IMR-90 (cell line): Measurements from ENCODE around the gene SPAG4. TPM values are rescaled to one million over a fixed set of nuclear protein-coding genes. Genes with fewer than 3 reads are reported as not detected.

ENCODE experiments used
- ATAC-seq: fragments of 200-7000 bp; cut with Tn5 transposase; 2 replicates; pipeline ENCODE4 v1.9.1; 2020; ENCODE audit warnings: low read depth, mild to moderate bottlenecking, moderate library complexity
- BruUV-seq: library from RNA; stranded (reverse); fragments of 400-500 nt; replicated peaks from 2 replicates; lab custom pipeline; 2021; lab: Mats Ljungman, UMichigan
- CTCF ChIA-PET: fragments of 300-600 bp; formaldehyde crosslinking; extraction: SDS; loops from one replicate; lab custom pipeline; 2021; ENCODE audit warnings: antibody characterized with exemption; lab: Yijun Ruan, JAX
- POLR2A ChIA-PET: fragments of 300-600 bp; sonication (Branson Sonifier 250); formaldehyde crosslinking; loops from one replicate; lab custom pipeline; 2022; ENCODE audit warnings: antibody characterized with exemption; ENCODE audit not compliant: unreplicated experiment; lab: Charles Lee
- DNase-seq: peaks from one replicate; pipeline ENCODE4 v3.0.0; 2013
- H2AFZ ChIP-seq: replicated peaks from 2 replicates; pipeline ENCODE3; 2013; ENCODE audit warnings: low read length, mild to moderate bottlenecking; ENCODE audit not compliant: poor library complexity
- H2AK5ac ChIP-seq: 2 replicates; pipeline ENCODE4 v1.6.1; 2013; ENCODE audit warnings: low read depth, low read length, inconsistent platforms
- H2AK9ac ChIP-seq: replicated peaks from 2 replicates; pipeline ENCODE3; 2013; ENCODE audit warnings: mild to moderate bottlenecking, low read depth, low read length, moderate library complexity; ENCODE audit not compliant: poor library complexity
- H2BK120ac ChIP-seq: 2 replicates; pipeline ENCODE4 v1.6.1; 2013; ENCODE audit warnings: low read depth, low read length, inconsistent platforms
- H2BK15ac ChIP-seq: 3 replicates; pipeline ENCODE4 v1.6.1; 2013; ENCODE audit warnings: low read depth, low read length, inconsistent platforms
- H2BK20ac ChIP-seq: 2 replicates; pipeline ENCODE4 v1.6.1; 2013; ENCODE audit warnings: low read depth, mild to moderate bottlenecking, inconsistent platforms, low read length, moderate library complexity
- H2BK5ac ChIP-seq: 2 replicates; pipeline ENCODE4 v1.6.1; 2013; ENCODE audit warnings: mild to moderate bottlenecking, low read depth, low read length, inconsistent platforms; ENCODE audit not compliant: poor library complexity, severe bottlenecking
- H3K14ac ChIP-seq: replicated peaks from 2 replicates; pipeline ENCODE4 v1.6.1; 2013; ENCODE audit warnings: low read depth, low read length, inconsistent platforms
- H3K18ac ChIP-seq: 2 replicates; pipeline ENCODE4 v1.6.1; 2013; ENCODE audit warnings: low read depth, low read length, control low read depth
- H3K23ac ChIP-seq: 2 replicates; pipeline ENCODE4 v1.6.1; 2013; ENCODE audit warnings: low read depth, low read length, inconsistent platforms
- H3K27ac ChIP-seq: 2 replicates; pipeline ENCODE4 v1.5.1; 2013; ENCODE audit warnings: mild to moderate bottlenecking, control low read depth, low read length; ENCODE audit not compliant: insufficient read depth
- H3K27me3 ChIP-seq: 2 replicates; pipeline ENCODE4 v1.6.1; 2013; ENCODE audit warnings: low read length; ENCODE audit not compliant: control insufficient read depth, insufficient read depth
- H3K36me3 ChIP-seq: 2 replicates; pipeline ENCODE4 v1.6.1; 2013; ENCODE audit warnings: low read length, mixed read lengths; ENCODE audit not compliant: control insufficient read depth, insufficient read depth
- H3K4ac ChIP-seq: 2 replicates; pipeline ENCODE4 v1.6.1; 2013; ENCODE audit warnings: low read depth, low read length, inconsistent platforms
- H3K4me1 ChIP-seq: 2 replicates; pipeline ENCODE4 v1.6.1; 2013; ENCODE audit warnings: low read length, mixed read lengths; ENCODE audit not compliant: control insufficient read depth, insufficient read depth
- H3K4me2 ChIP-seq: 2 replicates; pipeline ENCODE4 v1.6.1; 2013; ENCODE audit warnings: low read depth, mild to moderate bottlenecking, control low read depth, low read length, moderate library complexity
- H3K4me3 ChIP-seq: 2 replicates; pipeline ENCODE4 v1.5.1; 2013; ENCODE audit warnings: low read depth, mild to moderate bottlenecking, control low read depth, low read length, moderate library complexity; ENCODE audit not compliant: insufficient read depth
- H3K56ac ChIP-seq: 2 replicates; pipeline ENCODE4 v1.6.1; 2013; ENCODE audit warnings: low read length, inconsistent platforms; ENCODE audit not compliant: insufficient read depth; ENCODE audit errors: extremely low read depth
- H3K79me1 ChIP-seq, 2 experiments: 2 replicates each; pipeline ENCODE4 v1.6.1; 2013; ENCODE audit warnings: low read length in 2 of 2, inconsistent platforms in 1 of 2, low read depth in 1 of 2
- H3K9ac ChIP-seq: 2 replicates; pipeline ENCODE4 v1.6.1; 2013; ENCODE audit warnings: low read depth, low read length, control low read depth
- H3K9me1 ChIP-seq: 2 replicates; pipeline ENCODE4 v1.6.1; 2013; ENCODE audit warnings: low read length, inconsistent platforms; ENCODE audit not compliant: insufficient read depth
- H3K9me3 ChIP-seq: 2 replicates; pipeline ENCODE4 v1.6.1; 2013; ENCODE audit warnings: low read length; ENCODE audit not compliant: control insufficient read depth, insufficient read depth
- H4K20me1 ChIP-seq: 2 replicates; pipeline ENCODE4 v1.6.1; 2013; ENCODE audit warnings: low read length, inconsistent platforms; ENCODE audit not compliant: insufficient read depth
- H4K5ac ChIP-seq: 2 replicates; pipeline ENCODE4 v1.6.1; 2013; ENCODE audit warnings: mild to moderate bottlenecking, low read depth, low read length, control low read depth
- H4K8ac ChIP-seq, 2 experiments: 2 replicates each; pipeline ENCODE4 v1.6.1; 2013; ENCODE audit warnings: low read depth in 2 of 2, low read length in 2 of 2, control low read depth in 1 of 2, inconsistent platforms in 1 of 2
- H4K91ac ChIP-seq: 2 replicates; pipeline ENCODE4 v1.6.1; 2013; ENCODE audit warnings: low read depth, low read length, inconsistent platforms; ENCODE audit not compliant: insufficient read depth
- CHD1 ChIP-seq: IDR thresholded peaks from 2 replicates; pipeline ENCODE4 v1.6.1; 2012; ENCODE audit warnings: low read depth, low read length, improper control_type of control experiment
- FOS ChIP-seq: fragments of 150-350 bp; IDR thresholded peaks from 2 replicates; pipeline ENCODE4 v1.6.1; 2016; ENCODE audit warnings: low read depth, low read length
- MXI1 ChIP-seq: IDR thresholded peaks from 2 replicates; pipeline ENCODE4 v1.6.1; 2012; ENCODE audit warnings: low read depth, mild to moderate bottlenecking, low read length, moderate library complexity, borderline replicate concordance
- NFE2L2 ChIP-seq: fragments of 150-350 bp; IDR thresholded peaks from 2 replicates; pipeline ENCODE4 v1.6.1; 2016; ENCODE audit warnings: low read depth, mild to moderate bottlenecking, low read length
- POLR2A ChIP-seq: IDR thresholded peaks from 2 replicates; pipeline ENCODE4 v1.6.1; 2012; ENCODE audit warnings: mild to moderate bottlenecking, low read depth, low read length
- RCOR1 ChIP-seq: IDR thresholded peaks from 2 replicates; pipeline ENCODE4 v1.6.1; 2012; ENCODE audit warnings: mild to moderate bottlenecking, low read length, improper control_type of control experiment; ENCODE audit not compliant: insufficient replicate concordance
- RFX5 ChIP-seq: IDR thresholded peaks from 2 replicates; pipeline ENCODE4 v1.8.0; 2012; ENCODE audit warnings: low read depth, mild to moderate bottlenecking, low read length, moderate library complexity
- SMC3 ChIP-seq: fragments of 150-350 bp; IDR thresholded peaks from 2 replicates; pipeline ENCODE4 v1.6.1; 2016; ENCODE audit warnings: low read depth, mild to moderate bottlenecking, antibody characterized with exemption, low read length, moderate library complexity
- WGBS, 2 experiments: methylation state at CpG; one replicate each; pipeline versions ENCODE4 v1.1.5 to v1.1.7; 2013; ENCODE audit warnings: missing lambda C conversion rate in 2 of 2; ENCODE audit not compliant: insufficient read length in 1 of 2; ENCODE audit errors: extremely low coverage in 2 of 2; 5-methylcytosine and 5-hydroxymethylcytosine counted together
- dilution Hi-C: fragments of 300-500 bp; cut with HindIII; formaldehyde crosslinking; loops from one replicate; pipeline ENCODE4 v1.14.3; 2018; ENCODE audit warnings: low sequenced_read_pairs; ENCODE audit not compliant: unreplicated experiment
- in situ Hi-C: fragments of 300-500 bp; cut with MboI; formaldehyde crosslinking; loops from 3 replicates; pipeline ENCODE4 v1.14.3; 2019; ENCODE audit warnings: low sequenced_read_pairs, inconsistent platforms, mixed read lengths
- intact Hi-C: fragments of 100-400 bp; cut with micrococcal nuclease; formaldehyde crosslinking; loops from 2 replicates; pipeline ENCODE4 v1.10.0; 2022
- polyA plus RNA-seq, 3 experiments: library from polyadenylated mRNA; depleted of rRNA; stranded (reverse); fragments of >200 nt; gene quantifications; 2 replicates each; pipeline ENCODE4 v1.2.3, GENCODE V29; 2012; ENCODE audit warnings: low replicate concordance in 1 of 3
- total RNA-seq: library from RNA; depleted of rRNA; stranded (reverse); fragments of >200 nt; gene quantifications from 2 replicates; pipeline ENCODE4 v1.2.3, GENCODE V29; 2012

The SPAG4 gene
- total and polyA plus RNA-seq, 2 of the 4 experiments (the other 2 are of a cell fraction), result 1.8 to 5.5 TPM

DNA sequence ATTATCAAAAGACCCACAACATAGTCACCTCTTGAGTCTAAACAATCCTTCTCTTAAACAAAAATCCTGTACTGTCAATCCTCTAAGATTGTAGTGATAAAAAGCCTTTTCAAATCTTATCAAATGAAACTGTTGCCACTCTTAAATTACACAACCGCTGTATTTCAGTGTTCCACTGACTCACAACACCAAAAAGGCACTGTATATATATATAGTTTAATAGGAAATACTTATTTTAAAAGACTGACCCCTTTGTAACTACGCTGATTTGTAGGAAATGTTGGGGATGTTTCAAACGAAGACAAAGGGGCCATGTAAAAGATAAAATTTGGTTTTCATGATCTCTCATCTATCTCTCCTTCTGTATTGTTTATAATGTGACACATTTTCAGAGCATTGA is 35.0 kb downstream of the SPAG4 start:
- in situ Hi-C loops, result no loop called here

More for the DNA sequence above, 35.0 kb downstream of the SPAG4 start:
- Histone ChIP-seq H3K79me1 (peaks cover 41 to 82% of the 10 kb centered on the region in 2 experiments), H3K14ac (no peak overlapping the region), H3K56ac (no peak overlapping the region), H3K27me3 (no peaks in the 10 kb centered on the region), H3K23ac (no peak overlapping the region), H2AK9ac (no peak overlapping the region), H2BK15ac (no peak overlapping the region), H3K36me3 (peaks cover 25% of the 10 kb centered on the region), H2BK20ac (no peak overlapping the region), H3K4me3 (no peak overlapping the region), H2AK5ac (no peak overlapping the region), H3K4ac (no peak overlapping the region), H4K5ac (no peak overlapping the region), H4K91ac (no peak overlapping the region), H4K8ac (no peak overlapping the region), H2BK5ac (no peak overlapping the region), H3K9me3 (no peaks in the 10 kb centered on the region), H3K9me1 (peaks cover 19% of the 10 kb centered on the region), H3K9ac (no peak overlapping the region), H3K4me1 (peaks cover 7% of the 10 kb centered on the region), H3K27ac (no peak overlapping the region), H2BK120ac (no peak overlapping the region), H3K4me2 (no peak overlapping the region), H3K18ac (no peak overlapping the region), H2AFZ (no peak overlapping the region), H4K20me1 (peaks cover 88% of the 10 kb centered on the region)
- TF ChIP-seq POLR2A (no peak), RFX5 (no peak), MXI1 (no peak), RCOR1 (no peak), SMC3 (no peak), CHD1 (no peak), FOS (no peak), NFE2L2 (no peak)
- dilution Hi-C loops (no loop called here), intact Hi-C loops (no loop called here)
- ChIA-PET CTCF (no interaction called here), POLR2A (no interaction called here)
- WGBS, 2 experiments, result no CpG with 5 or more reads among the region's 3 CpGs
- DNase-seq, result no peak
- no peak for ATAC-seq
- no TSS peak for BruUV-seq
